ENCODE measurements around the gene FAM180A. TPM values are rescaled to one million over a fixed set of nuclear protein-coding genes. Genes with fewer than 3 reads are reported as not detected.

FAM180A gene
- polyA plus RNA-seq, 1 of the 3 experiments (the other 2 are of a cell fraction), result 0.08 TPM

DNA sequence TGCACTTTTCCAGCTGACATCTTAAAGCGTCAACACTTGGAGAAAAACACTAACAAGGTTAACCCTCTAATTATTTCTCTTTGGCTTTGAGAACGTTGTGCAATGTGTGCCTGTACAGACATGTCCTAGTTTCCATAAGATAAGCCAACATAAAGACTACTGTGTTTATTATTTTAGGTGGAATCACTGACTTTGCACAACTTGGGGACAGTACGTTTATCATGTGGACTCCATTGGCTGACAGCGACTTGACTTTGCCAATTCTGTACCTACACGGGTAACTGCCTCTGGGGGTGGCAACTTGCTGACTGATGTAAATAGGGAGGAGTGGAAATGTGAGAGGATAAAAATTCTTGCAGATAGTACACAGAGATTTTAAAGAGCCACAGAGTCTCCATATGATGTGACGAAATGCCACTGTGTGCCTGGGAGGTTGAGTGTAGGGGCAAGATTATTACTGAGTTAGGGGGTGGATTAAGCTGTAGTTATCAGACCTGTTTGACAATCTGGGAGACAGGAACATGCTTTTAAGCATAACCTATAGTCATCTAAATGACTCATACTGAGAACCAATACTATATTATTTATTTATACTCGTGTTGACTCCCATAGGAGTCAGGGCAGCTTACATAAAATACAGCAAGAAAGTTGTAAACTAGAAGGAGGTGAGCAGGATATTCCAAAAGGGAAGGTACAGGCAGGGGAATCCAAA, 41.6 kb downstream of the FAM180A start:
- Histone ChIP-seq H3K4me2 (no peak overlapping the region), H4K20me1 (ENCODE audit: insufficient read depth) (no peaks in the 10 kb centered on the region), H3K36me3 (replicated peaks in 1 of 2; ENCODE audit: control insufficient read depth in 1 of 2, insufficient read depth in 2 of 2, low read length in 1 of 2) (no peaks in the 10 kb centered on the region), H2AFZ (ENCODE audit: low read depth) (no peak overlapping the region), H3K4me1 (ENCODE audit: control insufficient read depth in 1 of 2, insufficient read depth in 2 of 2, low read depth in 1 of 2, low read length in 1 of 2) (peaks cover 5 to 18% of the 10 kb centered on the region in 2 experiments; a peak in 2 of 4 replicates), H3K27ac (ENCODE audit: low read depth in 2 of 2, low read length in 1 of 2) (no peak overlapping the region; a peak in 1 of 4 replicates), H3K9me2 (no peaks in the 10 kb centered on the region), H3K79me2 (ENCODE audit: insufficient read depth) (no peaks in the 10 kb centered on the region), H3K4me3 (ENCODE audit: low read depth in 2 of 2, low read length in 1 of 2) (no peak overlapping the region), H3K9me3 (no peaks in the 10 kb centered on the region), H3K27me3 (ENCODE audit: insufficient read depth) (no peaks in the 10 kb centered on the region), H3F3A (replicated peaks; ENCODE audit: insufficient read depth) (peaks cover 10% of the 10 kb centered on the region), H3K9ac (no peak overlapping the region)
- WGBS (ENCODE audit: low lambda C conversion rate), result 89% methylated on average over 7 of the region's 7 CpGs
- CTCF ChIA-PET, result interaction anchor here (0.8 to 4.0 kb wide), 6 partner anchors 12 to 94 kb away, joined by 3 to 46 read pairs (median 3); no protein-coding TSS in a partner anchor
- POLR2A ChIA-PET, result interaction anchor here (0.9 kb wide), 1 partner anchor 25 kb away, joined by 4 read pairs; no protein-coding TSS in a partner anchor
- TF ChIP-seq NRF1 (IDR thresholded peaks at IDR 0.05; ENCODE audit: low read depth, low read length), result no peak
- no peak for TF ChIP-seq FOSL2 (IDR thresholded peaks at IDR 0.05; ENCODE audit: borderline replicate concordance, low read depth)
- TF ChIP-seq NFIC (IDR thresholded peaks at IDR 0.05; ENCODE audit: borderline replicate concordance), result no peak
- no peak for TF ChIP-seq CHD2 (IDR thresholded peaks at IDR 0.05; ENCODE audit: low read length, partially characterized antibody)
- TF ChIP-seq ELF1 (IDR thresholded peaks at IDR 0.05), result no peak
- TF ChIP-seq POLR2AphosphoS5 (IDR thresholded peaks at IDR 0.05; ENCODE audit: low read depth, low read length), result no peak
- no peak for TF ChIP-seq GABPA (IDR thresholded peaks at IDR 0.05; ENCODE audit: low read depth)
- TF ChIP-seq, protein P1, sequence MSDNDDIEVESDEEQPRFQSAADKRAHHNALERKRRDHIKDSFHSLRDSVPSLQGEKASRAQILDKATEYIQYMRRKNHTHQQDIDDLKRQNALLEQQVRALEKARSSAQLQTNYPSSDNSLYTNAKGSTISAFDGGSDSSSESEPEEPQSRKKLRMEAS (IDR thresholded peaks at IDR 0.05; ENCODE audit: low read depth), result no peak
- TF ChIP-seq EZH2phosphoT487 (IDR thresholded peaks at IDR 0.05; ENCODE audit: borderline replicate concordance, low read depth), result no peak
- no peak for TF ChIP-seq YY1 (IDR thresholded peaks at IDR 0.05; ENCODE audit: low read depth)
- TF ChIP-seq TAF1 (IDR thresholded peaks at IDR 0.05; ENCODE audit: borderline replicate concordance, low read depth, low read length), result no peak
- TF ChIP-seq JUND (IDR thresholded peaks at IDR 0.05), result no peak
- TF ChIP-seq RXRA (IDR thresholded peaks at IDR 0.05; ENCODE audit: borderline replicate concordance, low read depth), result no peak
- no peak for TF ChIP-seq RCOR1 (IDR thresholded peaks at IDR 0.05; ENCODE audit: low read length)
- TF ChIP-seq, protein P2, sequence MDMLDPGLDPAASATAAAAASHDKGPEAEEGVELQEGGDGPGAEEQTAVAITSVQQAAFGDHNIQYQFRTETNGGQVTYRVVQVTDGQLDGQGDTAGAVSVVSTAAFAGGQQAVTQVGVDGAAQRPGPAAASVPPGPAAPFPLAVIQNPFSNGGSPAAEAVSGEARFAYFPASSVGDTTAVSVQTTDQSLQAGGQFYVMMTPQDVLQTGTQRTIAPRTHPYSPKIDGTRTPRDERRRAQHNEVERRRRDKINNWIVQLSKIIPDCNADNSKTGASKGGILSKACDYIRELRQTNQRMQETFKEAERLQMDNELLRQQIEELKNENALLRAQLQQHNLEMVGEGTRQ (IDR thresholded peaks at IDR 0.05; ENCODE audit: borderline replicate concordance, low read depth, low read length), result no peak
- TF ChIP-seq SMC3 (IDR thresholded peaks at IDR 0.05; ENCODE audit: low read depth, low read length), result no peak
- TF ChIP-seq SIN3A (IDR thresholded peaks at IDR 0.05; ENCODE audit: borderline replicate concordance, low read depth, low read length), result no peak
- no peak for DNase-seq
